Vagina (tissue), 2 donors: ENCODE data around the gene DSC1.
"Not testable (repeated sequence)": the region's sequence is repeated elsewhere in the genome, so short reads cannot be mapped to it uniquely, and the experiment has no call there.

Experiments used
- CTCF ChIP-seq, 3 experiments: fragments of 450-650 bp in 2 of 3; fragments of 200-600 bp in 1 of 3; sonication (generic) in 1 of 3; IDR thresholded peaks; one replicate each; pipeline ENCODE4 v1.5.1; 2017 to 2019; ENCODE audit warnings: antibody characterized with exemption in 3 of 3, mild to moderate bottlenecking in 2 of 3, moderate library complexity in 2 of 3
- POLR2A ChIP-seq, 2 donors: fragments of 450-650 bp; IDR thresholded peaks; one replicate each; pipeline ENCODE4 v1.6.1; 2017; ENCODE audit warnings: antibody characterized with exemption in 2 of 2, mild to moderate bottlenecking in 2 of 2, moderate library complexity in 2 of 2
- POLR2AphosphoS5 ChIP-seq, 2 donors: sonication (generic); formaldehyde crosslinking; IDR thresholded peaks; one replicate each; pipeline ENCODE4 v1.9.0; 2017; ENCODE audit warnings: antibody characterized with exemption in 2 of 2, mild to moderate bottlenecking in 2 of 2, low read depth in 1 of 2; ENCODE audit not compliant: insufficient read depth in 1 of 2

DNA sequence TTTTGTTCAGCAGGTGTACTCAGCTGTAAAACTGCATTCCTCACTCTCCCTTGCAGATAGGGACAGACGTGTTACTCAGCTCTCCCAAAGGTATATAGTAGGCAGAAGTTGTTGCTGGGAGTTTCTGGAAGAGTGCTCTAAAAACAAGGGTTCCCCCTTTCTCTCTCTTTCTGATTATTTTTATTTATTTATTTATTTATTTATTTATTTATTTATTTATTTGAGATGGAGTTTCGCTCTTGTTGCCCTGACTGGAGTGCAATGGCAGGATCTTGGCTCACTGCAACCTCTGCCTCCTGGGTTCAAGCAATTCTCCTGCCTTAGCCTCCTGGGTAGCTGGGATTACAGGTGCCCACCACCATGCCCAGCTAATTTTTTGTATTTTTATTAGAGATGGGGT, 39.5 kb downstream of the DSC1 start:
- TF ChIP-seq CTCF (IDR thresholded peaks at IDR 0.05); POLR2A (IDR thresholded peaks at IDR 0.05); POLR2AphosphoS5 (IDR thresholded peaks at IDR 0.05; ENCODE audit: insufficient read depth in 1 of 2, low read depth in 1 of 2): not testable (repeated sequence)
